Hepatocyte (in vitro differentiated cells): Measurements from ENCODE around the gene GATC.

Experiments
- CTCF ChIP-seq: fragments of 200-600 bp; sonication (generic); IDR thresholded peaks from 2 replicates; pipeline ENCODE4 v1.5.1; 2016; ENCODE audit warnings: antibody characterized with exemption, mild to moderate bottlenecking; ENCODE audit not compliant: poor library complexity
- EZH2 ChIP-seq: fragments of 200-600 bp; sonication (generic); IDR thresholded peaks from 2 replicates; pipeline ENCODE4 v1.6.1; 2016; ENCODE audit warnings: antibody characterized with exemption, mild to moderate bottlenecking, borderline replicate concordance

GRCh38 chr12:120453977-120454376, 7.7 kb downstream of the GATC start:
- TF ChIP-seq EZH2, result no peak
- TF ChIP-seq CTCF, result peak; percentile 38
